ENCODE data around the gene GZMM. TPM values are rescaled to one million over a fixed set of nuclear protein-coding genes. Genes with fewer than 3 reads are reported as not detected.

Gene GZMM
- polyA plus RNA-seq, 6 donors from 2014 or later, result 0.40 to 1.5 (median 1.0) TPM; not detected in 2

GRCh38 chr19:597406-598315, 53.8 kb downstream of the GZMM start:
- H3K4me3 Mint-ChIP-seq, result no peak overlapping the region
- H3K9me3 Mint-ChIP-seq, result peaks cover 0 to 5% (median 0%) of the 10 kb centered on the region in 7 donors
- no peak for DNase-seq
- peaks cover 0 to 7% of the 10 kb centered on the region in 2 donors for H3K36me3 Mint-ChIP-seq
- no peak for ATAC-seq (ENCODE audit: low read depth in 2 of 2)
- H3K27ac Mint-ChIP-seq, result peak overlapping the region in 1 of 6 donors; percentile 33
- peaks cover 0 to 7% (median 0%) of the 10 kb centered on the region in 3 donors for H3K4me1 Mint-ChIP-seq
- peaks cover 0 to 31% (median 16%) of the 10 kb centered on the region in 3 donors for H3K27me3 Mint-ChIP-seq

Other genes with a start within 250 kb of the GZMM start
- 1 to 10 TPM; 2.4 to 5.1 (median 3.9) TPM for gene MIER2, start 199.3 kb upstream of the GZMM start, polyA plus RNA-seq (ENCODE audit: low read depth in 6 of 6)
- not detected for gene C2CD4C, start 134.9 kb upstream of the GZMM start, polyA plus RNA-seq (ENCODE audit: low read depth in 6 of 6)
- under 1 TPM in 1 of 6 donors, not detected in 5; 0.20 TPM for gene SHC2, start 83.0 kb upstream of the GZMM start, polyA plus RNA-seq (ENCODE audit: low read depth in 6 of 6)
- under 1 TPM in 4 of 6 donors, not detected in 2; 0.24 to 0.34 (median 0.30) TPM for gene MADCAM1, start 47.6 kb upstream of the GZMM start, polyA plus RNA-seq (ENCODE audit: low read depth in 6 of 6)
- gene TPGS1, start 36.6 kb upstream of the GZMM start, polyA plus RNA-seq (ENCODE audit: low read depth in 6 of 6), result 10 to 100 TPM; 14.6 to 30.0 (median 18.7) TPM
- gene CDC34, start 12.3 kb upstream of the GZMM start, polyA plus RNA-seq (ENCODE audit: low read depth in 6 of 6), result 10 to 100 TPM; 17.7 to 30.6 (median 19.4) TPM
- 100 to 1,000 TPM; 205 to 270 (median 235) TPM for gene BSG, start 28.5 kb downstream of the GZMM start, polyA plus RNA-seq (ENCODE audit: low read depth in 6 of 6)
- not detected for gene HCN2, start 45.8 kb downstream of the GZMM start, polyA plus RNA-seq (ENCODE audit: low read depth in 6 of 6)
- gene POLRMT, start 89.5 kb downstream of the GZMM start, polyA plus RNA-seq (ENCODE audit: low read depth in 6 of 6), result 10 to 100 TPM; 12.1 to 56.8 (median 34.4) TPM
- not detected for gene FGF22, start 95.8 kb downstream of the GZMM start, polyA plus RNA-seq (ENCODE audit: low read depth in 6 of 6)
- gene RNF126, start 119.2 kb downstream of the GZMM start, polyA plus RNA-seq (ENCODE audit: low read depth in 6 of 6), result 10 to 100 TPM; 51.0 to 72.4 (median 59.1) TPM
- 1 to 10 TPM in 4 of 6 donors, under 1 TPM in 1, not detected in 1; 0.77 to 3.6 (median 2.8) TPM for gene FSTL3, start 132.3 kb downstream of the GZMM start, polyA plus RNA-seq (ENCODE audit: low read depth in 6 of 6)
- gene PRSS57, start 151.4 kb downstream of the GZMM start, polyA plus RNA-seq (ENCODE audit: low read depth in 6 of 6), result not detected
- gene PALM, start 164.9 kb downstream of the GZMM start, polyA plus RNA-seq (ENCODE audit: low read depth in 6 of 6), result under 1 TPM in 1 of 6 donors, not detected in 5; 0.35 TPM
- not detected for gene MISP, start 207.1 kb downstream of the GZMM start, polyA plus RNA-seq (ENCODE audit: low read depth in 6 of 6)